Muscle of leg (tissue), 16 donors: ENCODE results near the gene TLR2. TPM values are rescaled to one million over a fixed set of nuclear protein-coding genes. Genes with fewer than 3 reads are reported as not detected.

Source experiments
- DNase-seq: peaks from one replicate; pipeline ENCODE4 v3.0.0; 2013
- H3K27ac ChIP-seq: one replicate; pipeline ENCODE4 v1.5.1; 2013; ENCODE audit warnings: mild to moderate bottlenecking, low read length, control low read depth
- H3K27me3 ChIP-seq: one replicate; pipeline ENCODE4 v1.6.1; 2013; ENCODE audit warnings: low read length; ENCODE audit not compliant: control insufficient read depth, insufficient read depth
- H3K36me3 ChIP-seq: one replicate; pipeline ENCODE4 v1.6.1; 2013; ENCODE audit warnings: low read length; ENCODE audit not compliant: control insufficient read depth, insufficient read depth
- H3K4me1 ChIP-seq: one replicate; pipeline ENCODE4 v1.6.1; 2013; ENCODE audit warnings: low read length; ENCODE audit not compliant: control insufficient read depth, insufficient read depth
- H3K4me3 ChIP-seq: one replicate; pipeline ENCODE4 v1.5.1; 2013; ENCODE audit warnings: low read length, control low read depth
- H3K9me3 ChIP-seq: replicated peaks from 2 replicates; pipeline ENCODE4 v1.6.1; 2013; ENCODE audit warnings: low read depth, low read length; ENCODE audit not compliant: control insufficient read depth
- WGBS: methylation state at CpG from one replicate; pipeline ENCODE4 v1.1.5; 2013; ENCODE audit warnings: missing lambda C conversion rate; ENCODE audit not compliant: insufficient coverage; 5-methylcytosine and 5-hydroxymethylcytosine counted together
- long read RNA-seq, 11 donors: transcript quantifications; one replicate each; lab custom pipeline, GENCODE V29; 2026
- polyA plus RNA-seq, 8 donors: library from polyadenylated mRNA; unstranded; fragments of 120-200 nt; gene quantifications; one replicate each; pipeline versions ENCODE4 v1.2.1 to v1.2.3, GENCODE V29; 2013; ENCODE audit warnings: inconsistent platforms in 1 of 8, low replicate concordance in 1 of 8; ENCODE audit not compliant: insufficient read length in 8 of 8, insufficient read depth in 1 of 8
- total RNA-seq: library from RNA; stranded (reverse); fragments of 120-200 nt; gene quantifications from one replicate; pipeline ENCODE4 v1.2.4, GENCODE V29; 2013

TLR2 gene
- total RNA-seq (3.6 TPM), polyA plus RNA-seq (1 to 10 TPM; 1.5 to 3.1 (median 2.5) TPM)
- long read RNA-seq, donor 1, full-length matches to known transcripts = 2 of 2 reads
- long read RNA-seq, donor 1, partial matches to known transcripts = 0 of 2 reads
- long read RNA-seq, donor 1, other reads (novel, unspliced or antisense) = 0 of 2 reads
- long read RNA-seq, donor 2 = 0 reads
- long read RNA-seq, donor 3, full-length matches to known transcripts = 3 of 3 reads
- long read RNA-seq, donor 3, partial matches to known transcripts = 0 of 3 reads
- long read RNA-seq, donor 3, other reads (novel, unspliced or antisense) = 0 of 3 reads
- long read RNA-seq, donor 4, full-length matches to known transcripts = 4 of 4 reads
- long read RNA-seq, donor 4, partial matches to known transcripts = 0 of 4 reads
- long read RNA-seq, donor 4, other reads (novel, unspliced or antisense) = 0 of 4 reads
- long read RNA-seq, donor 5, full-length matches to known transcripts = 1 of 1 reads
- long read RNA-seq, donor 5, partial matches to known transcripts = 0 of 1 reads
- long read RNA-seq, donor 5, other reads (novel, unspliced or antisense) = 0 of 1 reads
- long read RNA-seq, donor 6, full-length matches to known transcripts = 2 of 2 reads
- long read RNA-seq, donor 6, partial matches to known transcripts = 0 of 2 reads
- long read RNA-seq, donor 6, other reads (novel, unspliced or antisense) = 0 of 2 reads
- long read RNA-seq, donor 7, full-length matches to known transcripts = 1 of 1 reads
- long read RNA-seq, donor 7, partial matches to known transcripts = 0 of 1 reads
- long read RNA-seq, donor 7, other reads (novel, unspliced or antisense) = 0 of 1 reads
- long read RNA-seq, donor 8, full-length matches to known transcripts = 4 of 4 reads
- long read RNA-seq, donor 8, partial matches to known transcripts = 0 of 4 reads
- long read RNA-seq, donor 8, other reads (novel, unspliced or antisense) = 0 of 4 reads
- long read RNA-seq, donor 9, full-length matches to known transcripts = 1 of 1 reads
- long read RNA-seq, donor 9, partial matches to known transcripts = 0 of 1 reads
- long read RNA-seq, donor 9, other reads (novel, unspliced or antisense) = 0 of 1 reads
- long read RNA-seq, donor 10, full-length matches to known transcripts = 4 of 4 reads
- long read RNA-seq, donor 10, partial matches to known transcripts = 0 of 4 reads
- long read RNA-seq, donor 10, other reads (novel, unspliced or antisense) = 0 of 4 reads
- long read RNA-seq, donor 11, full-length matches to known transcripts = 3 of 3 reads
- long read RNA-seq, donor 11, partial matches to known transcripts = 0 of 3 reads
- long read RNA-seq, donor 11, other reads (novel, unspliced or antisense) = 0 of 3 reads

DNA sequence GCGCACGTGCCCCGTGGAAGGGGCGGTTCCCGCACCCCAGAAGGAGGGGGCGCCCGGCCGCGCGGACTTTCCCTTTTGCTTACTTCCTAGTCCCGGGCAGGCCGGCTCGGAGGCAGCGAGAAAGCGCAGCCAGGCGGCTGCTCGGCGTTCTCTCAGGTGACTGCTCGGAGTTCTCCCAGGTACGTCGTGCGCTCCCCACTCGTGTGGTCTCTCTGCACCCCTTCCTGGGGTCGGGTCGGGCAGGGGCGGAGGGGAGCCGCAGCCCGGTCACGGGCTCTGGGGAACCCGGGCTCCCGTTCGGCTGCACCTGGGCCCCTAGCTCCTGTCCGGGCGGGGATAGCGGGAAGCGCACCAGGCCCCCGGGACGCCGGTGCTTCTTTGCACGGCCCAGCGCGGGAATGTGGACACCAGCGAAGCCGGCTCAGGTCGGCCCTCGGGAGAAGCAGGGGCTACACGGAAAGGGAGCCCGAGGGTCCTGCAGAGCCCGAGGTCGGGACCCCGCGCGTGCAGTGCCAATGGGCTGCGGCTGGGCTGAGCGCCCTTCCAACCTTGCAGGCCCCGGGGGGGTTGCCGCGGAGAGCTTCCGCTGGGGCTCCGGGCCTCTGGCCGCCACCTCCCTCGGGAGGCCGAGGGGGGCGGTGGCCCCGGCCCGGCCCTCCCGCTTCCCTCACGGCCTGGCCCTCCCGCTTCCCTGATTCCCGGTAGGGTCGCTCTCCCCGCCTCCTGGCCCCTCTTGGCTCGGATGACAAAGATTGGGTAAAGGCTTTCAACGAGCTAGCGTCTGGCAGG is at the start of gene TLR2:
Gene TLR2 (plus strand): TSS at position 99 of the 789 bp plus-strand sequence. CDS start 18,628 bp downstream, outside the sequence.
- under 1% methylated on average over 70 of the region's 75 CpGs for WGBS
- DNase-seq = peak; percentile 70
- Histone ChIP-seq H3K27me3 (peaks cover 22% of the 10 kb centered on the region), H3K36me3 (no peaks in the 10 kb centered on the region), H3K9me3 (peaks cover 4% of the 10 kb centered on the region), H3K4me1 (peaks cover 17% of the 10 kb centered on the region), H3K4me3 (peak within 1 kb of the TSS; percentile 68), H3K27ac (no peak within 1 kb of the TSS)

DNA sequence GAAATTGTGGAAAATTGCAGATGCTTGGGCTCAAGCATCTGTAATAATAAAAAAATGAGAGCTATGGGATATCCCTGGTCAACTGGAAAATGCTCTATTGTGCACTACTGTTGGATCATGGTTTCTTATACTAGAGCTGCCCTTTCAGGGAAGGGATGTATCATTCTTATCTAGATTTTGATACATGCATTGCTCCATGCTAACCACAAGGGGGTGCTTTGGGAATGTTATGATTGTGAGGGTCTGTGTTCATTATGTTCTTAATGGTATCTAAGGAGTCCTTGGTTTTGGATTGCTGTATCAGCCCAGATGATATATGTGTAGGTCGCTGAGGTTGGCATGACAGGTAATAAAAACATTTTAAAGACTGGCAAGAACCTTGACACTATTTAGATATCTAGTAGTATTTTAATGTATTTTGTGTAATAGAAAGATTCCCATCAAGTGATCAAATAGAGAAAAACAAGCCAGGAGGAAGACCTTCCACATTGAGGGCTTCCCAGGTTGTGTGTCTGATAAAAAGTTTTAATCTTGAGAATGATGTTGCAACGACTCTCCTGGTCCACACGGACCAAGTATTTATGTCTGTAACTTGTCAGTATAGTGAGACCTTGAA is 49.2 kb upstream of the TLR2 start:
- Histone ChIP-seq H3K9me3 (no peaks in the 10 kb centered on the region), H3K36me3 (peaks cover 72% of the 10 kb centered on the region), H3K27ac (no peak overlapping the region), H3K4me3 (no peak overlapping the region), H3K4me1 (peaks cover 4% of the 10 kb centered on the region), H3K27me3 (no peaks in the 10 kb centered on the region)
- peak; percentile 37 for DNase-seq
- 85% methylated on average over 2 of the region's 3 CpGs for WGBS

- no peak for DNase-seq
- WGBS = 78% methylated on average over 3 of the region's 6 CpGs
- no peak overlapping the region for H3K27ac ChIP-seq
- no peak overlapping the region for H3K4me3 ChIP-seq
- H3K27me3 ChIP-seq = no peaks in the 10 kb centered on the region
- peaks cover 62% of the 10 kb centered on the region for H3K36me3 ChIP-seq
- H3K9me3 ChIP-seq = no peaks in the 10 kb centered on the region
- peaks cover 4% of the 10 kb centered on the region for H3K4me1 ChIP-seq
These were observed 48.2 kb upstream of the TLR2 start for GRCh38 chr4:153635846-153636245.

DNA sequence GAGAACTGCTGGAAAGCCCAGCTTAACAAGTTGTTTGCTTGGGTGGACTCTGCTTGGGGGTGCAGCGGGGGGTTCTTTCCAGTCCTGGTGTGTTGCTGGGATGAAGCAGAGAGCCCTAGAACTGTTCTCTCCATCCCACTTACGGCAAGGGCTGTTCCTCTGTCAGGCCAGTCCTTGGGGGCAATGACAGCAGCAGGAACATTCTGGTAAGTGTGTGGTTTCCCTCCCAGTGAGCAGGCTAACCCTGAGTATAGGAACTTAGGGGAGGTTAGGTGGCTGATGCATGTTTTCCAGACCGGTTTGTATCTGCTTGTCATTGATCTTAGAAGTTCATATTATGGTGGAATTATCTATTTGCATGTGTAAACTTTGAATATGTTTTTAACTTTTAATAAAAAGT is 46.9 kb upstream of the TLR2 start:
- Histone ChIP-seq H3K36me3 (peaks cover 49% of the 10 kb centered on the region), H3K4me3 (no peak overlapping the region), H3K4me1 (peaks cover 4% of the 10 kb centered on the region), H3K9me3 (no peaks in the 10 kb centered on the region), H3K27me3 (no peaks in the 10 kb centered on the region), H3K27ac (no peak overlapping the region)
- WGBS = no CpG with 5 or more reads among the region's 3 CpGs
- no peak for DNase-seq

- peaks cover 41% of the 10 kb centered on the region for H3K36me3 ChIP-seq
- peaks cover 4% of the 10 kb centered on the region for H3K4me1 ChIP-seq
- no peaks in the 10 kb centered on the region for H3K27me3 ChIP-seq
- H3K4me3 ChIP-seq = no peak overlapping the region
- no peak for DNase-seq
- no CpG with 5 or more reads among the region's 8 CpGs for WGBS
- H3K27ac ChIP-seq = no peak overlapping the region
- no peaks in the 10 kb centered on the region for H3K9me3 ChIP-seq
These were observed 46.1 kb upstream of the TLR2 start for GRCh38 chr4:153638011-153638410.

DNA sequence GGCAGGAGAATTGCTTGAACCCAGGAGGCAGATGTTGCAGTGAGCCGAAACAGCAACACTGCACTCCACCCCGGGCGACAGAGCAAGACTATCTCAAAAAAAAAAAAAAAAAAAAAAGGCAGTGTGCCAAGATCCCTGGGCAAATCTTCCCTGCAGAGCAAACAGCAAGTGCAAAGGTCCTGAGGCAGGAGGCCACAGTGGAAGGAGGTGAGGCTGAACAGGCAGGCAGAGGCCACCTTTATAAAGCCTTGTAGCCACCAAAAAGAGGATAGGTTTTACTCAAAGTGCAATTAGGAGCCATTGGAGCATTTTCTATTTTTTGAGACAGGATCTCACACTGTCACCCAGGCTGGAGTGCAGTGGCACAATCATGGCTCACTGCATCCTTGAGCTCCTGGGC is 45.1 kb upstream of the TLR2 start:
- no peak for DNase-seq
- WGBS = 100% methylated on average over 1 of the region's 3 CpGs
- Histone ChIP-seq H3K4me3 (no peak overlapping the region), H3K4me1 (peaks cover 4% of the 10 kb centered on the region), H3K36me3 (peaks cover 36% of the 10 kb centered on the region), H3K9me3 (no peaks in the 10 kb centered on the region), H3K27ac (no peak overlapping the region), H3K27me3 (no peaks in the 10 kb centered on the region)

- no peak overlapping the region for H3K27ac ChIP-seq
- H3K4me1 ChIP-seq = peaks cover 4% of the 10 kb centered on the region
- peaks cover under 1% of the 10 kb centered on the region for H3K9me3 ChIP-seq
- no peak for DNase-seq
- H3K4me3 ChIP-seq = no peak overlapping the region
- H3K27me3 ChIP-seq = no peaks in the 10 kb centered on the region
- 74% methylated on average over 18 of the region's 23 CpGs for WGBS
- peaks cover 26% of the 10 kb centered on the region for H3K36me3 ChIP-seq
These were observed 44.0 kb upstream of the TLR2 start for GRCh38 chr4:153639833-153640802.

- WGBS = no CpG with 5 or more reads among the region's 7 CpGs
- no peaks in the 10 kb centered on the region for H3K27me3 ChIP-seq
- H3K36me3 ChIP-seq = peaks cover 13% of the 10 kb centered on the region
- DNase-seq = no peak
- H3K4me1 ChIP-seq = peaks cover 4% of the 10 kb centered on the region
- no peak overlapping the region for H3K27ac ChIP-seq
- peaks cover 3% of the 10 kb centered on the region for H3K9me3 ChIP-seq
- H3K4me3 ChIP-seq = no peak overlapping the region
These were observed 42.5 kb upstream of the TLR2 start for GRCh38 chr4:153641532-153641931.
